ENCODE measurements around the gene TRIM54.
"Not testable (repeated sequence)": the region's sequence is repeated elsewhere in the genome, so short reads cannot be mapped to it uniquely, and the experiment has no call there.

Gene TRIM54

GRCh38 chr2:27284996-27285395 is 2.8 kb downstream of the TRIM54 start:
- no peak overlapping the region for H3K27ac Mint-ChIP-seq
- H3K27me3 Mint-ChIP-seq = peaks cover 12% of the 10 kb centered on the region
- H3K4me1 Mint-ChIP-seq = no peaks in the 10 kb centered on the region
- no peak for ATAC-seq (ENCODE audit: low read depth)
- no peak overlapping the region for H3K4me3 Mint-ChIP-seq
- H3K9me3 Mint-ChIP-seq = no peaks in the 10 kb centered on the region
- no peaks in the 10 kb centered on the region for H3K36me3 Mint-ChIP-seq
- no peak for DNase-seq (ENCODE audit: low spot score in 2 of 2)

DNA sequence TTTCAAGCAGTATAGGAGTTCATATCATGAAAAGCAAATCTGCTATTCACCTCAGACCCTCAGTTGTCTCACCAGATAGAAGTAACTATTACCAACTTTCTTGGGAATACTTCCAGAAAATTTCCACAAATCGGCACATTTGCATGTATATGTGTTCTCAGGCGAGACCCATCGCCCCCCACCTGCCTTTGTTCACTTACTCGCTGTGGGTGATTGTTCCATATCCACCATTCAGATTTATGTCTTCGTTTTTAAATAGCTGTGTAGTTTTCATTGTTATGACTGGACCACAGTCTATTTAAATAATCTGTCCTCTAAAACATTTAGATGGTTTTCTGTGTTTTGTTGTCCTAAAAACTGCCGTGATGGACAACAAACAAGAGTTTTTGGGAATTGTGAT is 3.3 kb downstream of the TRIM54 start:
- DNase-seq (ENCODE audit: low spot score in 2 of 2) = no peak
- ATAC-seq (ENCODE audit: low read depth) = no peak
- no peaks in the 10 kb centered on the region for H3K9me3 Mint-ChIP-seq
- peaks cover 12% of the 10 kb centered on the region for H3K27me3 Mint-ChIP-seq
- H3K36me3 Mint-ChIP-seq = no peaks in the 10 kb centered on the region
- H3K4me3 Mint-ChIP-seq = no peak overlapping the region
- H3K27ac Mint-ChIP-seq = no peak overlapping the region
- no peaks in the 10 kb centered on the region for H3K4me1 Mint-ChIP-seq

GRCh38 chr2:27288610-27289009 is 6.4 kb downstream of the TRIM54 start:
- DNase-seq (ENCODE audit: low spot score in 2 of 2) (no peak), ATAC-seq (ENCODE audit: low read depth) (no peak)
- H3K27me3 Mint-ChIP-seq = peaks cover 7% of the 10 kb centered on the region
- no peaks in the 10 kb centered on the region for H3K36me3 Mint-ChIP-seq
- H3K9me3 Mint-ChIP-seq = no peaks in the 10 kb centered on the region
- no peaks in the 10 kb centered on the region for H3K4me1 Mint-ChIP-seq
- H3K27ac Mint-ChIP-seq = no peak overlapping the region
- no peak overlapping the region for H3K4me3 Mint-ChIP-seq

GRCh38 chr2:27290549-27290948 is 8.3 kb downstream of the TRIM54 start:
- no peak for DNase-seq (ENCODE audit: low spot score in 2 of 2)

DNA sequence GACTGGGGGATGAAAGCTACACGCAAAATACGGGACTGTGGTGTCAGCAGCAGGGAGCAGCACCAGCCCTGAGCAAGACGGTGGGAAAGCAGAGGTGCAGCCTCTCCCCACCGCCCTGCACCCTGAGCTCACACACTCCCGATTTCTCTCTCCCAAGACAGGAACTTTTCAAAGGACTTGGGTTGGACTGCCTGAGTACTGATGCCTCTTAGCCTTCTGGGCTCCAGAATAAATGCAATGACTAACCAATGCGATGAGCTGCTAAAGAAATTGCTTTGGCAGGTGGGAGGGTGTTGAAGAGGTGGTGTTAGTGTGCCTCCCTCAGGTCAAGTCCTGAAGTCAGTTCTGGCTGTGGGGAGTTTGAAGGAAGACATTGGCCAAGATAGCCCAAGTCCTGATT is 9.6 kb downstream of the TRIM54 start:
- H3K9me3 Mint-ChIP-seq = no peaks in the 10 kb centered on the region
- no peak overlapping the region for H3K4me3 Mint-ChIP-seq
- no peaks in the 10 kb centered on the region for H3K36me3 Mint-ChIP-seq
- no peak overlapping the region for H3K27ac Mint-ChIP-seq
- peaks cover 9% of the 10 kb centered on the region for H3K27me3 Mint-ChIP-seq
- DNase-seq (ENCODE audit: low spot score in 2 of 2) (no peak), ATAC-seq (ENCODE audit: low read depth) (no peak)
- H3K4me1 Mint-ChIP-seq = peaks cover 3% of the 10 kb centered on the region

More at GRCh38 chr2:27290549-27290948, 8.3 kb downstream of the TRIM54 start:
- no peak overlapping the region for H3K4me3 Mint-ChIP-seq
- no peaks in the 10 kb centered on the region for H3K9me3 Mint-ChIP-seq
- H3K4me1 Mint-ChIP-seq = peaks cover 3% of the 10 kb centered on the region
- H3K27me3 Mint-ChIP-seq = peaks cover 9% of the 10 kb centered on the region
- ATAC-seq (ENCODE audit: low read depth) = peak; percentile 67
- H3K36me3 Mint-ChIP-seq = no peaks in the 10 kb centered on the region
- no peak overlapping the region for H3K27ac Mint-ChIP-seq

- Mint-ChIP-seq H3K27ac (no peak overlapping the region), H3K9me3 (no peaks in the 10 kb centered on the region), H3K4me3 (no peak overlapping the region), H3K4me1 (peaks cover 3% of the 10 kb centered on the region), H3K27me3 (peaks cover 18% of the 10 kb centered on the region), H3K36me3 (no peaks in the 10 kb centered on the region)
- DNase-seq (ENCODE audit: low spot score in 2 of 2) = no peak
- no peak for ATAC-seq (ENCODE audit: low read depth)
These were observed 12.7 kb downstream of the TRIM54 start for GRCh38 chr2:27294928-27295327.

- H3K27ac Mint-ChIP-seq = no peak overlapping the region
- peaks cover 19% of the 10 kb centered on the region for H3K27me3 Mint-ChIP-seq
- no peak overlapping the region for H3K4me3 Mint-ChIP-seq
- H3K4me1 Mint-ChIP-seq = peaks cover 3% of the 10 kb centered on the region
- H3K36me3 Mint-ChIP-seq = no peaks in the 10 kb centered on the region
- ATAC-seq (ENCODE audit: low read depth) (no peak), DNase-seq (ENCODE audit: low spot score in 2 of 2) (no peak)
- H3K9me3 Mint-ChIP-seq = no peaks in the 10 kb centered on the region
These were observed 14.3 kb downstream of the TRIM54 start for GRCh38 chr2:27296481-27296880.

- Mint-ChIP-seq H3K9me3 (no peaks in the 10 kb centered on the region), H3K4me1 (peaks cover 3% of the 10 kb centered on the region), H3K27me3 (peaks cover 17% of the 10 kb centered on the region), H3K27ac (no peak overlapping the region), H3K4me3 (no peak overlapping the region), H3K36me3 (no peaks in the 10 kb centered on the region)
- ATAC-seq (ENCODE audit: low read depth) = no peak
- no peak for DNase-seq (ENCODE audit: low spot score in 2 of 2)
These were observed 15.0 kb downstream of the TRIM54 start for GRCh38 chr2:27297195-27297594.

DNA sequence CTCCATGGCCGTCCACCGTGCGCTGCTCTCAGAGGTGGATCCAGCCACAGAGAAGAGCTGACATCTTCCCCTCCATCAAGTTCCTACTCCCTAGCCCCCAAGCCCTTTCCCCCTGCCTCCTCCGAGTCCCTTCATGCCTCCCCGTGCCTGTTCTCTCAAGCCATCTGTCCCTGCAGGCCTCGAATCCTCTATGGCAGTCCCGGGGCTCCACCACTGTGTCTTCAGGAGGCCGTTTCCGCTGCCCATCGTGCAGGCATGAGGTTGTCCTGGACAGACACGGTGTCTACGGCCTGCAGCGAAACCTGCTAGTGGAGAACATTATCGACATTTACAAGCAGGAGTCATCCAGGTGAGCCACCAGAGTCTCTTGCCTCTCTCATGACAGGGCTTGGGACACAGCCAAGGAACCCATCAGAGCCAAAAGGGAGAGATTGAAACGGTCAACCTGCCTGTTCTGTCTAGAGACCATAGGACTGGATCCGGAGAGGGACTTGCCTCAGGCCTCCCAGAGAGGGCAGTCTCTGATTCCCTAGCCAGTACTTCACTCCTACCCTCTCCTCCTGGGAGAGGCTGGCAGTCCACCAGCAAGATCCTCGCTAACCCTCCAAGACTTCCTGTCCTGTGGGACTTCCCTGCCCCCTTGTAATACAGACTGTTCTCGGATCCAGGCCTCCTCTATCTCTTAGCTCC is 16.3 kb downstream of the TRIM54 start:
- Mint-ChIP-seq H3K4me3 (no peak overlapping the region), H3K4me1 (peaks cover 8% of the 10 kb centered on the region), H3K27ac (no peak overlapping the region), H3K27me3 (peaks cover 17% of the 10 kb centered on the region), H3K9me3 (no peaks in the 10 kb centered on the region), H3K36me3 (no peaks in the 10 kb centered on the region)
- DNase-seq (ENCODE audit: low spot score in 2 of 2) (no peak), ATAC-seq (ENCODE audit: low read depth) (no peak)

DNA sequence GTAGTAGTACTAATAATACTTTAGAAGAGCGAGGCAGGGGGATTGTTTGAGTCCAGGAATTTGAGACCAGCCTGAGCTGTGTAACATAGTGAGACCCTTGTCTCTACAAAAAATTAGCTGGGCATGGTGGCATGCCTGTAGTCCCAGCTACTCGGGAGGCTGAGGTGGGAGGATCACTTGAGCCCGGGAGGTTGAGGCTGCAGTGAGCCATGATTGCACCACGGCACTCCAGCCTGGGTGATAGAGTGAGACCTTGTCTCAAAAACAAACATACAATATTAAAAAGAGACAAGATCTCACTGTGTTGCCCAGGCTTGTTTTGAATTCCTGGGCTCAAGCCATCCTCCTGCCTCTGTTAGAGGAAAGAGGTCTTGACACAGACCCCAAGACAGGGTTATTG is 18.4 kb downstream of the TRIM54 start:
- not testable (repeated sequence) for H3K36me3 Mint-ChIP-seq; H3K27ac Mint-ChIP-seq; H3K4me3 Mint-ChIP-seq; H3K9me3 Mint-ChIP-seq; ATAC-seq (ENCODE audit: low read depth); DNase-seq (ENCODE audit: low spot score in 2 of 2); H3K4me1 Mint-ChIP-seq
- H3K27me3 Mint-ChIP-seq = peaks cover 17% of the 10 kb centered on the region

- Mint-ChIP-seq H3K27me3 (peaks cover 11% of the 10 kb centered on the region), H3K27ac (no peak overlapping the region), H3K9me3 (no peaks in the 10 kb centered on the region), H3K36me3 (no peaks in the 10 kb centered on the region), H3K4me1 (peaks cover 8% of the 10 kb centered on the region), H3K4me3 (peak overlapping the region; percentile 77)
- DNase-seq (ENCODE audit: low spot score in 2 of 2) (peak; percentile 36 to 37), ATAC-seq (ENCODE audit: low read depth) (peak; percentile 65)
These were observed 21.1 kb downstream of the TRIM54 start for GRCh38 chr2:27303093-27304025.

GRCh38 chr2:27304488-27305240 is 22.4 kb downstream of the TRIM54 start:
- Mint-ChIP-seq H3K9me3 (no peaks in the 10 kb centered on the region), H3K36me3 (peaks cover 4% of the 10 kb centered on the region), H3K27me3 (peaks cover 3% of the 10 kb centered on the region), H3K4me1 (peaks cover 8% of the 10 kb centered on the region), H3K27ac (no peak overlapping the region), H3K4me3 (no peak overlapping the region)
- DNase-seq (ENCODE audit: low spot score in 2 of 2) (no peak), ATAC-seq (ENCODE audit: low read depth) (no peak)

GRCh38 chr2:27305516-27305915 is 23.3 kb downstream of the TRIM54 start:
- no peak for ATAC-seq (ENCODE audit: low read depth)
- Mint-ChIP-seq H3K36me3 (peaks cover 8% of the 10 kb centered on the region), H3K27me3 (peaks cover 3% of the 10 kb centered on the region), H3K9me3 (no peaks in the 10 kb centered on the region), H3K27ac (no peak overlapping the region), H3K4me1 (peaks cover 8% of the 10 kb centered on the region), H3K4me3 (no peak overlapping the region)
- no peak for DNase-seq (ENCODE audit: low spot score in 2 of 2)

DNA sequence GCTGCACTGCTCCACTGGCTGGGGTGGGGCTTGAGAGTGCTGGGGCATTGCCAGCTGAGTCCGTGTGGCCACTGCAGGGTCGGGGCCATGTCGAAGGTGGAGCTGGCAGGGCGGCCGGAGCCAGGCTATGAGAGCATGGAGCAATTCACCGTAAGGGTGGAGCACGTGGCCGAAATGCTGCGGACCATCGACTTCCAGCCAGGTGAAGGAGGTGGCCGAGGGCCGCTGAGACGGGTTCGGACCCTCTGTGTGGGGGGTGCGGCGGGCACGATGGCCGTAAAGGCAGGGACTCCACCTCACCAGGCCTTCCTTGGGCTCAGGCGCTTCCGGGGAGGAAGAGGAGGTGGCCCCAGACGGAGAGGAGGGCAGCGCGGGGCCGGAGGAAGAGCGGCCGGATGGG is 23.9 kb downstream of the TRIM54 start:
- peaks cover 1% of the 10 kb centered on the region for H3K27me3 Mint-ChIP-seq
- no peaks in the 10 kb centered on the region for H3K9me3 Mint-ChIP-seq
- ATAC-seq (ENCODE audit: low read depth) (no peak), DNase-seq (ENCODE audit: low spot score in 2 of 2) (no peak)
- H3K36me3 Mint-ChIP-seq = peaks cover 10% of the 10 kb centered on the region
- peaks cover 8% of the 10 kb centered on the region for H3K4me1 Mint-ChIP-seq
- H3K4me3 Mint-ChIP-seq = peak overlapping the region; percentile 34
- H3K27ac Mint-ChIP-seq = no peak overlapping the region

Data from memory B cell (primary cell).